ENCODE results near the gene SUFU.

SUFU gene

GRCh38 chr10:102507521-102507920 is 3.7 kb downstream of the SUFU start:
- DNase-seq (ENCODE audit: extremely low spot score) = no peak
- ChIA-PET CTCF (interaction anchor here (1.8 kb wide), 1 partner anchor 76 kb away, joined by 6 read pairs; no protein-coding TSS in a partner anchor), POLR2A (no interaction called here)
- TF ChIP-seq SUZ12 (IDR thresholded peaks at IDR 0.05) (no peak), ARNT (IDR thresholded peaks at IDR 0.05) (no peak), BHLHE40 (IDR thresholded peaks at IDR 0.05; ENCODE audit: borderline replicate concordance) (no peak), ELF4 (IDR thresholded peaks at IDR 0.05) (no peak), HDGF (IDR thresholded peaks at IDR 0.05; ENCODE audit: borderline replicate concordance) (no peak), FOXM1 (IDR thresholded peaks at IDR 0.05; ENCODE audit: borderline replicate concordance) (no peak), LEF1 (IDR thresholded peaks at IDR 0.05; ENCODE audit: borderline replicate concordance) (no peak), TARDBP (IDR thresholded peaks at IDR 0.05) (no peak), NFRKB (IDR thresholded peaks at IDR 0.05) (no peak), FOXK2 (IDR thresholded peaks at IDR 0.05) (no peak), FOXA1 (IDR thresholded peaks at IDR 0.05) (no peak), ZNF384 (IDR thresholded peaks at IDR 0.05) (no peak)
- TF ChIP-seq, protein P1, sequence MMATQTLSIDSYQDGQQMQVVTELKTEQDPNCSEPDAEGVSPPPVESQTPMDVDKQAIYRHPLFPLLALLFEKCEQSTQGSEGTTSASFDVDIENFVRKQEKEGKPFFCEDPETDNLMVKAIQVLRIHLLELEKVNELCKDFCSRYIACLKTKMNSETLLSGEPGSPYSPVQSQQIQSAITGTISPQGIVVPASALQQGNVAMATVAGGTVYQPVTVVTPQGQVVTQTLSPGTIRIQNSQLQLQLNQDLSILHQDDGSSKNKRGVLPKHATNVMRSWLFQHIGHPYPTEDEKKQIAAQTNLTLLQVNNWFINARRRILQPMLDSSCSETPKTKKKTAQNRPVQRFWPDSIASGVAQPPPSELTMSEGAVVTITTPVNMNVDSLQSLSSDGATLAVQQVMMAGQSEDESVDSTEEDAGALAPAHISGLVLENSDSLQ (IDR thresholded peaks at IDR 0.05) = no peak

DNA sequence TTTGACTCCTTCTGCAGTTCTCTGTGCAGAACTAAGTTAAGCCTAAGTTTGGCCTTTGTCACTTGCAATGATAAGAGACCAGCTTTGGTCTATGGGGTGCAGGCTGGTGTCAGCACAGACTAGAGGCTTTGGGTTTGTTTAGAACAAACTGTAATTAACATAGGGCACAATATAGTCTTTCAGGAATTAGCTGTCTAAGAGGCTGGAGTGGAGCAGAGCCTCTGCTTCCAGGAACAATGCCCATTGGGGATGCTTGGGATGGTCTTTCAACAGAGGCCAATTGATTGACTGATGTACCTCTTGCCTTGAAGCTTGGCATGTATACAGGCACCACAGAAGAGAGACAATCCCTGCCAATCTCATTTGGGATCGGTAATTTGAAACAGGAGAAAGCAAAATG is 4.7 kb downstream of the SUFU start:
- ChIA-PET CTCF (interaction anchor here (0.5 kb wide), 1 partner anchor 200 kb away, joined by 3 read pairs; no protein-coding TSS in a partner anchor), POLR2A (no interaction called here)
- no peak for TF ChIP-seq TARDBP (IDR thresholded peaks at IDR 0.05)
- TF ChIP-seq SUZ12 (IDR thresholded peaks at IDR 0.05) = no peak
- no peak for DNase-seq (ENCODE audit: extremely low spot score)

GRCh38 chr10:102509387-102509786 is 5.6 kb downstream of the SUFU start:
- no peak for DNase-seq (ENCODE audit: extremely low spot score)
- POLR2A ChIA-PET = no interaction called here
- TF ChIP-seq CTBP1 (IDR thresholded peaks at IDR 0.05; ENCODE audit: borderline replicate concordance) (no peak), FOXA1 (IDR thresholded peaks at IDR 0.05) (no peak), NFRKB (IDR thresholded peaks at IDR 0.05) (no peak), LEF1 (IDR thresholded peaks at IDR 0.05; ENCODE audit: borderline replicate concordance) (no peak), BHLHE40 (IDR thresholded peaks at IDR 0.05; ENCODE audit: borderline replicate concordance) (no peak), HDGF (IDR thresholded peaks at IDR 0.05; ENCODE audit: borderline replicate concordance) (no peak), SUZ12 (IDR thresholded peaks at IDR 0.05) (no peak), ELF4 (IDR thresholded peaks at IDR 0.05) (no peak), SP1 (IDR thresholded peaks at IDR 0.05) (no peak), ARNT (IDR thresholded peaks at IDR 0.05) (no peak), TARDBP (IDR thresholded peaks at IDR 0.05) (no peak), L3MBTL2 (conservative IDR thresholded peaks at IDR 0.05) (no peak), FOXM1 (IDR thresholded peaks at IDR 0.05; ENCODE audit: borderline replicate concordance) (no peak), ZNF384 (IDR thresholded peaks at IDR 0.05) (no peak), FOXK2 (IDR thresholded peaks at IDR 0.05) (no peak)
- TF ChIP-seq, protein P1 (IDR thresholded peaks at IDR 0.05) = no peak
- CTCF ChIA-PET = no interaction called here

DNA sequence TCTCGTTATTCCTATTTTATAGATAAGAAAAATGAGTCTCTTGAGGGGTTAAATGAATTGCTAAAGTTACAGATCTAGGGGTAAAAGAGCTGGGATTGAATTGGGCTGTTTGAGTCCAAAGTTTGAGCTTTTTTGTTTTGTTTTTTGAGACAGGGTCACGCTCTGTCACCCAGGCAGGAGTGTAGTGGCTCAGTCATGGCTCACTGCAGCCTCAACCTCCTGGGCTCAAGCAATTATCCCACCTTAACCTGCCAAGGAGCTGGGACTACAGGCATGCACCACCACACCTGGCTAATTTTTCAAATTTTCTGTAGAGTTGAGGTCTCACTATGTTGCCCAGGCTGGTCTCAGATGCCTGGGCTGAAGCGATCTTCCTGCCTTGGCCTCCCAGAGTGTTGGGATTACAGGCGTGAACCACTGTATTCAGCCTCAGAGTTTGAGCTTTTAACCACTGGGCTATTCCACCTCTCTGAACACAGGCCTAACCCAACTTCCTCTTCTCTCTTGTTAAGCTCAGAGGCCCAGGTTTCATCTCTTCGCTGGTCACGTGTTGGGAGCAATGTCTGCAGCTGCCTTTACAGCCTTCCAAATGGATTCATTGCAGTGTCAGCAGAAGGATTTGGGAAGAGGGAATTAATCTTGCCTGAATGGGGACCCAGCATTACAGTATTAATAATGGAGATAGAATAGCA is 8.0 kb downstream of the SUFU start:
- TF ChIP-seq LEF1 (IDR thresholded peaks at IDR 0.05; ENCODE audit: borderline replicate concordance) (no peak), FOXK2 (IDR thresholded peaks at IDR 0.05) (no peak), SUZ12 (IDR thresholded peaks at IDR 0.05) (no peak), SP1 (IDR thresholded peaks at IDR 0.05) (no peak), TARDBP (IDR thresholded peaks at IDR 0.05) (no peak), CTBP1 (IDR thresholded peaks at IDR 0.05; ENCODE audit: borderline replicate concordance) (no peak), ARNT (IDR thresholded peaks at IDR 0.05) (no peak), FOXA1 (IDR thresholded peaks at IDR 0.05) (no peak), FOXM1 (IDR thresholded peaks at IDR 0.05; ENCODE audit: borderline replicate concordance) (no peak), HDGF (IDR thresholded peaks at IDR 0.05; ENCODE audit: borderline replicate concordance) (no peak), L3MBTL2 (conservative IDR thresholded peaks at IDR 0.05) (no peak), ELF4 (IDR thresholded peaks at IDR 0.05) (no peak), NFRKB (IDR thresholded peaks at IDR 0.05) (no peak), ZNF384 (IDR thresholded peaks at IDR 0.05) (no peak), BHLHE40 (IDR thresholded peaks at IDR 0.05; ENCODE audit: borderline replicate concordance) (no peak)
- POLR2A ChIA-PET = no interaction called here
- CTCF ChIA-PET = interaction anchor here (0.7 kb wide), 1 partner anchor 28 kb away, joined by 3 read pairs; no protein-coding TSS in a partner anchor
- DNase-seq (ENCODE audit: extremely low spot score) = no peak

GRCh38 chr10:102514487-102515311 is 10.9 kb downstream of the SUFU start:
- no peak for DNase-seq (ENCODE audit: extremely low spot score)
- TF ChIP-seq FOXM1 (IDR thresholded peaks at IDR 0.05; ENCODE audit: borderline replicate concordance) (no peak), FOXK2 (IDR thresholded peaks at IDR 0.05) (no peak), ARNT (IDR thresholded peaks at IDR 0.05) (no peak), SP1 (IDR thresholded peaks at IDR 0.05) (no peak), ZNF384 (IDR thresholded peaks at IDR 0.05) (no peak), NFRKB (IDR thresholded peaks at IDR 0.05) (no peak), CTBP1 (IDR thresholded peaks at IDR 0.05; ENCODE audit: borderline replicate concordance) (no peak), TARDBP (IDR thresholded peaks at IDR 0.05) (no peak), L3MBTL2 (conservative IDR thresholded peaks at IDR 0.05) (no peak), FOXA1 (IDR thresholded peaks at IDR 0.05) (no peak)
- TF ChIP-seq, protein P1 (IDR thresholded peaks at IDR 0.05) = no peak
- POLR2A ChIA-PET = no interaction called here
- CTCF ChIA-PET = interaction anchor here (0.5 kb wide), 1 partner anchor 69 kb away, joined by 3 read pairs; no protein-coding TSS in a partner anchor
